Inferior parietal cortex (tissue), 1 donor: ENCODE measurements around the gene SPIRE1.
"Not testable (repeated sequence)": the region's sequence is repeated elsewhere in the genome, so short reads cannot be mapped to it uniquely, and the experiment has no call there.

Experiments used
- DNase-seq: peaks from one replicate; pipeline ENCODE4 v3.0.0-alpha.2; 2016; ENCODE audit errors: extremely low spot score

Gene SPIRE1

GRCh38 chr18:12598181-12598930 lies 59.6 kb downstream of the SPIRE1 start:
- DNase-seq: no peak

- DNase-seq: no peak
Observed at GRCh38 chr18:12597760-12598159, 60.1 kb downstream of the SPIRE1 start.

- no peak for DNase-seq
Observed at GRCh38 chr18:12595571-12596255, 62.2 kb downstream of the SPIRE1 start.

GRCh38 chr18:12593866-12594265 lies 64.0 kb downstream of the SPIRE1 start:
- no peak for DNase-seq

- DNase-seq: no peak
Observed at GRCh38 chr18:12592597-12593127, 65.2 kb downstream of the SPIRE1 start.

- DNase-seq: no peak
Observed at GRCh38 chr18:12589448-12589847, 68.5 kb downstream of the SPIRE1 start.

- no peak for DNase-seq
Observed at GRCh38 chr18:12586956-12587355, 71.0 kb downstream of the SPIRE1 start.

- DNase-seq: no peak
Observed at GRCh38 chr18:12585218-12585617, 72.7 kb downstream of the SPIRE1 start.

GRCh38 chr18:12580630-12581342 lies 77.1 kb downstream of the SPIRE1 start:
- no peak for DNase-seq

- DNase-seq: no peak
Observed at GRCh38 chr18:12579775-12580174, 78.1 kb downstream of the SPIRE1 start.

- DNase-seq: no peak
Observed at GRCh38 chr18:12577848-12578247, 80.1 kb downstream of the SPIRE1 start.

GRCh38 chr18:12574494-12575185 lies 83.3 kb downstream of the SPIRE1 start:
- DNase-seq: no peak

- no peak for DNase-seq
Observed at GRCh38 chr18:12571630-12572029, 86.3 kb downstream of the SPIRE1 start.

GRCh38 chr18:12569791-12570190 lies 88.1 kb downstream of the SPIRE1 start:
- no peak for DNase-seq

- no peak for DNase-seq
Observed at GRCh38 chr18:12567849-12568248, 90.1 kb downstream of the SPIRE1 start.

GRCh38 chr18:12564861-12565260 lies 93.0 kb downstream of the SPIRE1 start:
- no peak for DNase-seq

- no peak for DNase-seq
Observed at GRCh38 chr18:12564378-12564777, 93.5 kb downstream of the SPIRE1 start.

- DNase-seq: not testable (repeated sequence)
Observed at GRCh38 chr18:12560600-12560999, 97.3 kb downstream of the SPIRE1 start.

- no peak for DNase-seq
Observed at GRCh38 chr18:12559319-12559718, 98.6 kb downstream of the SPIRE1 start.

- no peak for DNase-seq
Observed at GRCh38 chr18:12556946-12557806, 100.7 kb downstream of the SPIRE1 start.
